ENCODE results near the gene CREB5.

GRCh38 chr7:28434510-28434909, 22.2 kb downstream of the CREB5 start:
- TF ChIP-seq CTCF (IDR thresholded peaks at IDR 0.05) (no peak), POLR2A (IDR thresholded peaks at IDR 0.05) (no peak)
